Measurements from ENCODE around the gene NRG3. TPM values are rescaled to one million over a fixed set of nuclear protein-coding genes. Genes with fewer than 3 reads are reported as not detected.

The NRG3 gene
- total RNA-seq, 2 experiments from 2014 or later, result not detected

DNA sequence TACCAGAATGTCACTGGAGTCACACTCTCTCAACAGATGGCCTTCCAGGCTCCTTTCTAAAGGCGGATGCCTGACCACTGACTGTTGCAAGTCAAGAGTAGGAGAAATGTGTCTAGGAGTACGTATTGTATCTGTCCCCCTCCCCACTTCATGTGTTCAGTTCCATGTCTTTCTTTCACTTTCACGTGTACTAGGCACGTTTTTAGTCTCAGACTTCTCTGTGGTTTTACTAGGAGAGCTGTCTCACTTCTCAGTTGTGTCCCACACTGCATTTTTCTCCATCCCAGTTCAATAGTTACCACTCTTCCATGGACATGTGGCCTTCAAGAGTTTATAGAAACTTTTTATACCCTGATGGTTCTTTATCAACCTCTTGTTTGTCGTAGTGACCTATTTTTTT is 893.0 kb downstream of the NRG3 start:
- no peaks in the 10 kb centered on the region for H3K9me3 Mint-ChIP-seq (ENCODE audit: low read depth)
- H3K27ac Mint-ChIP-seq, result no peak overlapping the region
- ATAC-seq, result no peak
- H3K36me3 Mint-ChIP-seq (ENCODE audit: low read depth), result no peaks in the 10 kb centered on the region
- H3K4me1 Mint-ChIP-seq, result no peaks in the 10 kb centered on the region
- CTCF ChIA-PET, result no interaction called here
- H3K4me3 Mint-ChIP-seq, result no peak overlapping the region
- POLR2A ChIA-PET, result interaction anchor here (0.6 kb wide), 1 partner anchor 23 kb away, joined by 3 read pairs; no protein-coding TSS in a partner anchor
- intact Hi-C loops (cut with DNase I, micrococcal nuclease), result no loop called here
- DNase-seq, result no peak
- H3K27me3 Mint-ChIP-seq, result no peaks in the 10 kb centered on the region

DNA sequence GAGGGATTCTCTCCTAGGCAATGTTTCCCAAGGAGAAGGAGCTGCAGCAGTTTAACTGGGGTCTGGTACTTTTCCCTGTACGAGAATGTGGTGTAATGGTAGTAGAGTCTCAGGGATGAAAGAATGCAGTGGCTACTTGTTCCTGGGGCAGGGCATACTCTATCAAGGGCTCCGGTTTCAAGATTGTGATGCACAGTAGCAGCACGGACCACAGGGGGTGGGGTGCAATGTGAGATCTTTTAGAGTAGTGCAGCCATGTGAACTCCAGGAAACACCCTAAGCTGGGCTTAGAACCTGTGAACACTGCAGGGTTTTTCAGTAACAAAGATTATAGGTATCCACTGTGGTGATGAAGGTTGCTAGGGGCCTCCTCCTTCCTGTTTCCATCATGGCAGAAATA is 903.9 kb downstream of the NRG3 start:
- ATAC-seq, result no peak
- H3K9me3 Mint-ChIP-seq (ENCODE audit: low read depth), result peaks cover 18% of the 10 kb centered on the region
- no peak overlapping the region for H3K27ac Mint-ChIP-seq
- intact Hi-C loops (cut with DNase I, micrococcal nuclease), result no loop called here
- no peaks in the 10 kb centered on the region for H3K4me1 Mint-ChIP-seq
- no peak overlapping the region for H3K4me3 Mint-ChIP-seq
- no peaks in the 10 kb centered on the region for H3K27me3 Mint-ChIP-seq
- DNase-seq, result no peak
- POLR2A ChIA-PET, result no interaction called here
- CTCF ChIA-PET, result no interaction called here
- no peaks in the 10 kb centered on the region for H3K36me3 Mint-ChIP-seq (ENCODE audit: low read depth)

DNA sequence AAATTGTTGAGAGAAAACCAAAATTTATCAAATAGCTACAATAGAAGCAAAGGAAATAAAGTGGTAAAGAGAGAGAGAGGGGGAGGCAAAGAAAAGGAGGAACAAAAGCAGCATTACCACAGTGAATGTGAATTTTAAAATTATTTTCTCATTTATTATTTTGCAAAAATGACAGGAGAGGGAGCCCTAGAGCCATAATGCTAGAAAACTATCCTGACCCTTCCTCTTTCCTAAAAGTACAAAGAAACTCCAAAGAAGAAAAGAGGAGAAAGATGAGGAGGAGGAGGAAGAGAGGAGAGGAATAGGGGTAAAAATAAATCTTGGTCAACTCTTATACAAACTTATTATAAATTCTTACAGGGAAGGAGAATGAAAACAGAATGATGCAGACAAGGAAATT is 921.5 kb downstream of the NRG3 start:
- ATAC-seq, result no peak
- ChIA-PET CTCF (interaction anchor here (0.7 to 1.0 kb wide), 2 partner anchors 11 to 937 kb away, joined by 3 read pairs; no protein-coding TSS in a partner anchor), POLR2A (no interaction called here)
- H3K4me3 Mint-ChIP-seq, result no peak overlapping the region
- no peaks in the 10 kb centered on the region for H3K4me1 Mint-ChIP-seq
- no peak for DNase-seq
- H3K27ac Mint-ChIP-seq, result no peak overlapping the region
- no peaks in the 10 kb centered on the region for H3K36me3 Mint-ChIP-seq (ENCODE audit: low read depth)
- intact Hi-C loops (cut with DNase I, micrococcal nuclease), result loop anchor here in 1 of 2 experiments (2.0 kb wide), 1 partner anchor 1074 kb away; no protein-coding TSS in a partner anchor
- H3K9me3 Mint-ChIP-seq (ENCODE audit: low read depth), result no peaks in the 10 kb centered on the region
- no peaks in the 10 kb centered on the region for H3K27me3 Mint-ChIP-seq

DNA sequence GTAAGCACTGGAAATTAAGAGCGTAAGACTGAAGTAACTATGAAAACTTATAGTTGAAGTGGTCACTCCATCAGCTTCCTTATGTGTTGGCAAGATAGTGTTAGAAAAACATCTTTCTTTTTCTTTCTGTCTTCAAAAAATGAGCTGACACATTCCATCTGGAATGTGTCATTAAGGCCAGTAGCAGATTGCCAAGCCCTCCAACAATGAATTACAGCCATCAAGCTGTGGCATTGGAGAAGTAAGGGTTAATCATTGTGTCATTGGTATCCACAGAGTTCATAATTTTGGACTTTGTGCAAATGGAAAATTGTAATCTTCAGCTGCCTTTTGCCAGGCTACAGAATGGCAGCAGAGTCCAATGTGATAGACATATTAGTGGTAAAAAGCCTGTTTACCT is 926.3 kb downstream of the NRG3 start:
- ATAC-seq, result no peak
- no peak overlapping the region for H3K4me3 Mint-ChIP-seq
- H3K27ac Mint-ChIP-seq, result no peak overlapping the region
- no peaks in the 10 kb centered on the region for H3K9me3 Mint-ChIP-seq (ENCODE audit: low read depth)
- CTCF ChIA-PET, result no interaction called here
- no peaks in the 10 kb centered on the region for H3K36me3 Mint-ChIP-seq (ENCODE audit: low read depth)
- POLR2A ChIA-PET, result no interaction called here
- DNase-seq, result no peak
- no peaks in the 10 kb centered on the region for H3K27me3 Mint-ChIP-seq
- no peaks in the 10 kb centered on the region for H3K4me1 Mint-ChIP-seq
- intact Hi-C loops (cut with DNase I, micrococcal nuclease), result no loop called here

DNA sequence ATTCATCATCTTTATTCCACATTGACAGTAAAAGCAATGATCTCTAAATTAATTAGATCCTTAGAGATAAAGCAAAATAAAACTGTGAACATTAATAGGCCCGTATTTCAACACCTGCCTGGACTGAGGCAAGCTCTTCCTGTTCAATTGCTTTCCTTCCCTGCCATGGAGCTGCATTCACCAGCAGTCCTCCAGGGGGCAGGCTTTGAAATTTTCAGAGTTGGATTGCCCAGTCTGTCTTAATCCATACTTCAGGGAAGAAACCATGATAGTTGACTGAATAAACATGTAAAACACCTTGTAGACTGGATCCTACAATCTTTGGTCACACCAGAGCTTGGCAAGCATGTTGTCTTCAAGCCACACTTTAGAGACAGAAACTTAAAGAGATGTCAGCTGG is 936.6 kb downstream of the NRG3 start:
- no peak overlapping the region for H3K27ac Mint-ChIP-seq
- H3K4me1 Mint-ChIP-seq, result no peaks in the 10 kb centered on the region
- H3K4me3 Mint-ChIP-seq, result no peak overlapping the region
- peaks cover 1% of the 10 kb centered on the region for H3K9me3 Mint-ChIP-seq (ENCODE audit: low read depth)
- intact Hi-C loops (cut with DNase I, micrococcal nuclease), result loop anchor here in 1 of 2 experiments (5.0 kb wide), 1 partner anchor 1061 kb away; no protein-coding TSS in a partner anchor
- H3K27me3 Mint-ChIP-seq, result no peaks in the 10 kb centered on the region
- no peaks in the 10 kb centered on the region for H3K36me3 Mint-ChIP-seq (ENCODE audit: low read depth)
- ATAC-seq (no peak), DNase-seq (peak; percentile 25)
- CTCF ChIA-PET, result interaction anchor here (0.6 to 1.0 kb wide), 2 partner anchors 15 to 69 kb away, joined by 3 read pairs; no protein-coding TSS in a partner anchor
- POLR2A ChIA-PET, result no interaction called here

DNA sequence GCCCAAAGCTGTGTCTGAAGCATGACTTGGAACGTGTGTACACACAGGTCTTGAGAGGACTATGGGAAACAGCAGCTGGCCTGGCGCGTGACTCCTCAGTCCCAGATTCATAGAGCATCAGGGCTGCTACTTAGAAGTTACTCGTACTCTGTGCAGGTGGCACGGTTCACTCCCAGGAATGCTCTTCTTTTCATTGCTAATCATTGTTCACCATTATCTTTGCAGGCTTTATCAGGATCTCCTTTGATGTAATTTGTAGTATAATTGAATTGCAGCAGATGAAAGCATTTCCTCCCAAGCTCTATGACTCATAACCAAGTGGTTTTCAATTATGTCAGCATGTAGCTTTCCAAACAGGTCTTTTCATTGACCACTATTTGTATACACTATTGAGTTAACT is 938.9 kb downstream of the NRG3 start:
- DNase-seq (no peak), ATAC-seq (no peak)
- H3K9me3 Mint-ChIP-seq (ENCODE audit: low read depth), result peaks cover 1% of the 10 kb centered on the region
- no peaks in the 10 kb centered on the region for H3K36me3 Mint-ChIP-seq (ENCODE audit: low read depth)
- no peaks in the 10 kb centered on the region for H3K4me1 Mint-ChIP-seq
- no peak overlapping the region for H3K27ac Mint-ChIP-seq
- intact Hi-C loops (cut with DNase I, micrococcal nuclease), result loop anchor here in 1 of 2 experiments (5.0 kb wide), 1 partner anchor 1058 kb away; no protein-coding TSS in a partner anchor
- ChIA-PET POLR2A (no interaction called here), CTCF (interaction anchor here (0.7 kb wide), 1 partner anchor 788 kb away, joined by 3 read pairs; no protein-coding TSS in a partner anchor)
- H3K4me3 Mint-ChIP-seq, result no peak overlapping the region
- H3K27me3 Mint-ChIP-seq, result no peaks in the 10 kb centered on the region

DNA sequence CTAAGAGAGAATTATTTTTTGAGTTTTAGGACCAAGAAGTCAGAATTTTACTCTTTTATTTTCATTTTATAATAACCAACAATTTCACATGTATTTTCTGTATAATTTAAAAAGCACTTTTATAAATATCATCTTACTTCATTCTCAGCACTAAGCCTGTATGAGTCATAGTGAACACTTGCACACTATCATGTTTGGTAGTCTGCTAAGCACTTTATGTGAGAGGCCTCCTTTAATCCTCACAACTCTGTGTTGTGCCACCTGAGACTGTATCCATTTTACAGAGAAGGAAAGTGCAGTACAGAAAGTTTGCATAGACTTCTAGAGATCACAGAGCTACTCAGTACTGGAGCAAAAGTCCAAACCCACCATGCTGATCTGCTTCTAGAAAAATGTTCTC is 939.6 kb downstream of the NRG3 start:
- Mint-ChIP-seq H3K9me3 (ENCODE audit: low read depth) (peaks cover 1% of the 10 kb centered on the region), H3K36me3 (ENCODE audit: low read depth) (no peaks in the 10 kb centered on the region), H3K4me1 (no peaks in the 10 kb centered on the region), H3K4me3 (no peak overlapping the region), H3K27ac (no peak overlapping the region), H3K27me3 (no peaks in the 10 kb centered on the region)
- ATAC-seq (no peak), DNase-seq (no peak)
- POLR2A ChIA-PET, result no interaction called here
- intact Hi-C loops (cut with DNase I, micrococcal nuclease), result loop anchor here in 1 of 2 experiments (5.0 kb wide), 1 partner anchor 1058 kb away; no protein-coding TSS in a partner anchor
- CTCF ChIA-PET, result interaction anchor here (0.6 kb wide), 1 partner anchor 8 kb away, joined by 3 read pairs; no protein-coding TSS in a partner anchor

DNA sequence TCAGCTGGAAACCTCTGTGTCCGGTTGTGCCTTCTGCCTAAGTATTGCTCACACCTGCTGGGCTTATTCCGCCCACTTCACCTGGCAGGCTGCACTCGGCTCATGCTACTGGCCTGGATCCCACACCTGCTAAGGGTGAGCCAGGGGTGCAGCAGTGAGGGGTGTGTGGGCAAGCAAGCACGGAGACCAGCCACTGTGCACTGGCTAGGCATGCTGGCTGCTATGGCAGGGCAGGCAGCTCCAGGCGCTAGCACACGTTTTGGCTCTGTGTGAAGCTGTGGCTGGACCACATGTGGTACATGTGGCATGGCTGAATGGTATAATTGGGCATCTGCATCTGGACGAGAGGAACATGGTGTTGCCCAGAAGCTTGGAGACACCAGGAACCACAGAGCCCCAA is 940.7 kb downstream of the NRG3 start:
- intact Hi-C loops (cut with DNase I, micrococcal nuclease), result no loop called here
- Mint-ChIP-seq H3K9me3 (ENCODE audit: low read depth) (peaks cover 1% of the 10 kb centered on the region), H3K4me3 (no peak overlapping the region), H3K36me3 (ENCODE audit: low read depth) (no peaks in the 10 kb centered on the region), H3K4me1 (no peaks in the 10 kb centered on the region), H3K27me3 (no peaks in the 10 kb centered on the region), H3K27ac (no peak overlapping the region)
- no peak for ATAC-seq
- no peak for DNase-seq
- ChIA-PET POLR2A (interaction anchor here (0.7 kb wide), 1 partner anchor 1111 kb away, joined by 3 read pairs; no protein-coding TSS in a partner anchor), CTCF (interaction anchor here (0.6 kb wide), 1 partner anchor 1253 kb away, joined by 3 read pairs; no protein-coding TSS in a partner anchor)

DNA sequence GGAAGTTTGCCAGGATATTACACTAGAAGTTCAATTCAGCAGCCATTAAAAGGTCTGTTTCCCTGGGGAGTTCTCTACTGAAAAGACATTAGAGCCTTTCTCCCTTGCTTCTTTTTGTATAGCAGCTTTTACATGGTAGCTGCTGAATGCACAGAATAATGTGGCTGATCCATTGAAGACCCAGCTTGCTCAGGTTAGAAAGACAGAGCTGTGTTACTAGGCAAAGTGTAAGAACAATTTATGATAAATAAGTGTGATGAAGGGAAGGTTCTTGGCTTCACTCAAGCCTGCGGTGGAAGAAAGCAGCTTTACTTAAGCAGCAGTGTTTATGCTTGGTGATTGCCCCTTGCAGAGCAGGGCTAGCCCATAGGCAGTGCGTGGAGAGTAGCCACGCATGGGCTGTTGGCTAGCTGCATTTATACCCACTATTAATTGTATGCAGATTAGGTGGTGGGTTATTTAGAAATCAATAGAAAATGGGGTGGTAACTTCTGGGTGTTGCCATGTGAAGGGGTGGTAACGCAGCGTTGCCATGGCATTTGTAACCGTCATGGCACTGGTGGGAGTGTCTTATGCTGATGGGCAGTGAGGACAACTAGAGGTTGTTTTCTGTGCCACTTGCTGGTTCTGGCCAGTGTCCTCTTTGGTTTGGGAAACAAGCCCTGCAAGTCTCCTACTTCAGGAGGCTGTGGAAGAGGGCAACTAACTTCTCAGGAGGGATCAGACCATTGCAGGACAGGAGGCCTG is 942.9 kb downstream of the NRG3 start:
- no peak overlapping the region for H3K27ac Mint-ChIP-seq
- intact Hi-C loops (cut with DNase I, micrococcal nuclease), result no loop called here
- no peak overlapping the region for H3K4me3 Mint-ChIP-seq
- ATAC-seq (no peak), DNase-seq (no peak)
- H3K4me1 Mint-ChIP-seq, result no peaks in the 10 kb centered on the region
- POLR2A ChIA-PET, result no interaction called here
- H3K27me3 Mint-ChIP-seq, result no peaks in the 10 kb centered on the region
- H3K9me3 Mint-ChIP-seq (ENCODE audit: low read depth), result peaks cover 1% of the 10 kb centered on the region
- CTCF ChIA-PET, result interaction anchor here (0.6 kb wide), 1 partner anchor 493 kb away, joined by 3 read pairs; no protein-coding TSS in a partner anchor
- no peaks in the 10 kb centered on the region for H3K36me3 Mint-ChIP-seq (ENCODE audit: low read depth)

DNA sequence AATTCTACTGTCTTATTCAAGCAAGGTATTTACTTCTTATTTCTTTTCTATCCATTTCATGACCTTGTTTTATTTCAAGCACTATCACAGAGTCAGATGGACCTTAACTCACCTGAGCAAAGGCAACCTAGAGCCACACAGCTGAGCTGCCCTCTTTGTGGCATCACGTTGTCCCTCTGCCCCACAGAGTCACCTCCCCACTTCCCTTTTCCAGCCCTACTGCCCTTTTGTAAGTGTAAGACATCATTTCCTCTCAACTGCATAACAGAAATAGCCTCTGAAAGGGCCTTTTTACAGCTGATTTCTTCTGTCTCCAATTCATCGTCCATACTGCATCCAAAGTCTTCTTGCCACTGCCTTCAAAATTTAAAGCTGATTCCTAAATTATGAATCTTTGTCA is 946.0 kb downstream of the NRG3 start:
- Mint-ChIP-seq H3K4me1 (no peaks in the 10 kb centered on the region), H3K27me3 (no peaks in the 10 kb centered on the region), H3K36me3 (ENCODE audit: low read depth) (no peaks in the 10 kb centered on the region), H3K4me3 (no peak overlapping the region), H3K9me3 (ENCODE audit: low read depth) (no peaks in the 10 kb centered on the region), H3K27ac (no peak overlapping the region)
- DNase-seq (no peak), ATAC-seq (no peak)
- ChIA-PET CTCF (no interaction called here), POLR2A (no interaction called here)
- intact Hi-C loops (cut with DNase I, micrococcal nuclease), result no loop called here

DNA sequence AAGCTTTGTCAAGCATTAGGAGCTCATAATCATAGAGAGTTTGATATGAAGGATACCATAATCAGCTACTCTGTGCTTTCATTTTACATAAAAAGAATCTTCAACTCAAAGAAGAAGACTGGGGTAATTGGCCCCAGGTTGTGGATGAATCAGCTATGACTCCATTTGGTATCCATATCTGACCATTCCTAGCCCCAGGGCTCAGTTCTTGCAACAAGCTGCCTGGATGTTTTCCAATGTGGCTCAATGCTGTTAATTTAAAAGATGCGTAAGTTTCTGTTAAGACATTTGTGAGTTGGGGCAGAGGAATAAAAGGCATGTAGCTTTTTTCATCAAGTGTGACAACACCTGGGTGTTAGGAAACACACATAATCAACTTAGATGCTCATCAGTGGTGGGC is 951.1 kb downstream of the NRG3 start:
- H3K36me3 Mint-ChIP-seq (ENCODE audit: low read depth), result no peaks in the 10 kb centered on the region
- DNase-seq, result no peak
- no peak for ATAC-seq
- H3K4me1 Mint-ChIP-seq, result no peaks in the 10 kb centered on the region
- ChIA-PET POLR2A (no interaction called here), CTCF (interaction anchor here (1.1 kb wide), 1 partner anchor 21 kb away, joined by 3 read pairs; no protein-coding TSS in a partner anchor)
- no peaks in the 10 kb centered on the region for H3K9me3 Mint-ChIP-seq (ENCODE audit: low read depth)
- intact Hi-C loops (cut with DNase I, micrococcal nuclease), result no loop called here
- H3K27me3 Mint-ChIP-seq, result no peaks in the 10 kb centered on the region
- no peak overlapping the region for H3K4me3 Mint-ChIP-seq
- H3K27ac Mint-ChIP-seq, result no peak overlapping the region

DNA sequence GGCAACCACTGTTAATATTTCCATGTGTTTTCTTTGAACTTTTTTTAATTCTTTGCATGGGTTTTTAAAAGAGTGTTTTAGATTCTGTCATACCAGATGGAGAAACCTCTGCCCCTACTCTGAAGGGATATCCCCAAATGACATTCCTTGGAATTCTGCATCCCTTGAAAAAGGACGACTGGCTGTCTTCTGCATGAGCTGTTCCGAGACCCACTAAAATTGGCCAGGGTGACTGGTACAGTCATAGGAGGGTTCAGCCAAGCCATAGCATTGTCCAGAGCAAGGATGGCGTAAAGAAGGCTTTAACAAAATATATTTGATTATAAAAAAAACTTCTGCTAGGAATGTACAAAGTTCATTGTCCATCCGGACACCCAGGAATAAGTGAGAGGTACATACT is 952.9 kb downstream of the NRG3 start:
- no peaks in the 10 kb centered on the region for H3K27me3 Mint-ChIP-seq
- no peaks in the 10 kb centered on the region for H3K4me1 Mint-ChIP-seq
- DNase-seq (no peak), ATAC-seq (no peak)
- intact Hi-C loops (cut with DNase I, micrococcal nuclease), result no loop called here
- POLR2A ChIA-PET, result no interaction called here
- no peaks in the 10 kb centered on the region for H3K9me3 Mint-ChIP-seq (ENCODE audit: low read depth)
- no peak overlapping the region for H3K27ac Mint-ChIP-seq
- CTCF ChIA-PET, result no interaction called here
- no peak overlapping the region for H3K4me3 Mint-ChIP-seq
- no peaks in the 10 kb centered on the region for H3K36me3 Mint-ChIP-seq (ENCODE audit: low read depth)

All from activated CD4-positive, alpha-beta T cell treated with anti-CD3 and anti-CD28 coated beads for 36 hours (primary cell).